GM23338 (cell line): ENCODE measurements around the gene CIPC. TPM values are rescaled to one million over a fixed set of nuclear protein-coding genes. Genes with fewer than 3 reads are reported as not detected.

Source experiments
- ATAC-seq: fragments of 200-7000 bp; cut with Tn5 transposase; 3 replicates; pipeline ENCODE4 v1.9.1; 2020
- DNase-seq: peaks from one replicate; pipeline ENCODE4 v3.0.0-alpha.2; 2015; ENCODE audit warnings: low spot score
- H2AFZ ChIP-seq: fragments of 200-600 bp; sonication (generic); 2 replicates; pipeline ENCODE4 v1.8.0; 2016; ENCODE audit warnings: antibody characterized with exemption, mild to moderate bottlenecking, moderate library complexity
- H3F3A ChIP-seq: fragments of 200-600 bp; sonication (generic); replicated peaks from 2 replicates; pipeline ENCODE4 v1.8.0; 2017; ENCODE audit warnings: antibody characterized with exemption, mixed run types, low read depth
- H3K27ac ChIP-seq: fragments of 200-600 bp; sonication (generic); 2 replicates; pipeline ENCODE4 v1.6.1; 2016; ENCODE audit warnings: low read depth
- H3K27me3 ChIP-seq: fragments of 200-600 bp; sonication (generic); 2 replicates; pipeline ENCODE4 v1.8.0; 2016; ENCODE audit warnings: mild to moderate bottlenecking, mixed run types, moderate library complexity; ENCODE audit not compliant: insufficient read depth
- H3K36me3 ChIP-seq: fragments of 200-600 bp; sonication (generic); 2 replicates; pipeline ENCODE4 v1.8.0; 2016; ENCODE audit warnings: mild to moderate bottlenecking; ENCODE audit not compliant: insufficient read depth
- H3K4me1 ChIP-seq: fragments of 200-600 bp; sonication (generic); 2 replicates; pipeline ENCODE4 v1.8.0; 2016; ENCODE audit warnings: mild to moderate bottlenecking, moderate library complexity; ENCODE audit not compliant: insufficient read depth
- H3K4me2 ChIP-seq: fragments of 200-600 bp; sonication (generic); 2 replicates; pipeline ENCODE4 v1.7.1; 2017; ENCODE audit warnings: mixed run types
- H3K4me3 ChIP-seq: fragments of 200-600 bp; sonication (generic); 2 replicates; pipeline ENCODE4 v1.6.1; 2016; ENCODE audit warnings: mixed run types
- H3K79me2 ChIP-seq: fragments of 200-600 bp; sonication (generic); replicated peaks from 2 replicates; pipeline ENCODE4 v1.8.0; 2017; ENCODE audit warnings: mild to moderate bottlenecking; ENCODE audit not compliant: insufficient read depth
- H3K9me2 ChIP-seq: fragments of 200-600 bp; sonication (generic); 2 replicates; pipeline ENCODE4 v1.8.0; 2017; ENCODE audit not compliant: insufficient read depth
- H4K20me1 ChIP-seq: fragments of 200-600 bp; sonication (generic); replicated peaks from 2 replicates; pipeline ENCODE4 v1.8.0; 2017; ENCODE audit warnings: mild to moderate bottlenecking; ENCODE audit not compliant: insufficient read depth
- H3K27ac Mint-ChIP-seq: 2 replicates; pipeline ENCODE4 v1.8.0; 2020; ENCODE audit warnings: inconsistent platforms, mild to moderate bottlenecking, moderate library complexity, mixed read lengths
- H3K27me3 Mint-ChIP-seq: 3 replicates; pipeline ENCODE4 v1.8.0; 2022; ENCODE audit warnings: low read depth, mild to moderate bottlenecking, moderate library complexity, mixed read lengths, inconsistent platforms; ENCODE audit not compliant: insufficient read depth, poor library complexity
- H3K36me3 Mint-ChIP-seq: 3 replicates; pipeline ENCODE4 v1.8.0; 2021; ENCODE audit warnings: low read depth, mild to moderate bottlenecking, inconsistent platforms, moderate library complexity, mixed read lengths
- H3K4me1 Mint-ChIP-seq: 3 replicates; pipeline ENCODE4 v1.8.0; 2020; ENCODE audit warnings: mild to moderate bottlenecking, inconsistent platforms, mixed read lengths
- H3K4me3 Mint-ChIP-seq: 3 replicates; pipeline ENCODE4 v1.8.0; 2021; ENCODE audit warnings: moderate library complexity, mild to moderate bottlenecking, inconsistent platforms, mixed read lengths
- H3K9me3 Mint-ChIP-seq: 3 replicates; pipeline ENCODE4 v1.8.0; 2020; ENCODE audit warnings: moderate library complexity, mild to moderate bottlenecking, inconsistent platforms, mixed read lengths
- CREB1 ChIP-seq: fragments of 250-450 bp; sonication (Bioruptor Pico); IDR thresholded peaks from 2 replicates; pipeline ENCODE4 v1.5.0; 2020; ENCODE audit warnings: low read depth, mild to moderate bottlenecking, moderate library complexity
- CTCF ChIP-seq, 2 experiments: fragments of 200-600 bp in 1 of 2; sonication (generic) in 1 of 2; conservative IDR thresholded peaks; 2 replicates each; pipeline versions ENCODE4 v1.5.1 to v1.6.1; 2016 to 2017; ENCODE audit warnings: antibody characterized with exemption in 2 of 2, low read depth in 2 of 2, mild to moderate bottlenecking in 2 of 2, moderate library complexity in 1 of 2
- ETS1 ChIP-seq: IDR thresholded peaks from 2 replicates; pipeline ENCODE4 v1.6.1; 2016; ENCODE audit warnings: antibody characterized with exemption
- EZH2 ChIP-seq: fragments of 200-600 bp; sonication (generic); IDR thresholded peaks from one replicate; pipeline ENCODE4 v1.8.0; 2017; ENCODE audit warnings: antibody characterized with exemption, mild to moderate bottlenecking, low read depth; ENCODE audit not compliant: unreplicated experiment
- EZH2phosphoT487 ChIP-seq: fragments of 200-600 bp; sonication (generic); IDR thresholded peaks from one replicate; pipeline ENCODE4 v1.8.1; 2018; ENCODE audit warnings: antibody characterized with exemption; ENCODE audit not compliant: unreplicated experiment
- JUNB ChIP-seq: IDR thresholded peaks from one replicate; pipeline ENCODE4 v1.6.1; 2016; ENCODE audit warnings: antibody characterized with exemption; ENCODE audit not compliant: unreplicated experiment
- NANOG ChIP-seq: IDR thresholded peaks from 2 replicates; pipeline ENCODE4 v1.6.1; 2016; ENCODE audit warnings: antibody characterized with exemption, borderline replicate concordance
- POLR2AphosphoS5 ChIP-seq: IDR thresholded peaks from 2 replicates; pipeline ENCODE4 v1.6.1; 2016; ENCODE audit warnings: antibody characterized with exemption, low read depth
- REST ChIP-seq: IDR thresholded peaks from one replicate; pipeline ENCODE4 v1.6.1; 2018; ENCODE audit warnings: antibody characterized with exemption; ENCODE audit not compliant: unreplicated experiment
- STAT1 ChIP-seq: IDR thresholded peaks from one replicate; pipeline ENCODE4 v1.6.1; 2016; ENCODE audit warnings: antibody characterized with exemption; ENCODE audit not compliant: unreplicated experiment
- ZNF114 ChIP-seq: fragments of 250-450 bp; sonication (Bioruptor Pico); IDR thresholded peaks from 2 replicates; pipeline ENCODE4 v1.5.0; 2020; ENCODE audit warnings: mild to moderate bottlenecking, moderate library complexity
- ZNF331 ChIP-seq: fragments of 250-450 bp; sonication (Bioruptor Pico); IDR thresholded peaks from 2 replicates; pipeline ENCODE4 v1.5.0; 2020; ENCODE audit warnings: low read depth, mild to moderate bottlenecking, moderate library complexity
- polyA plus RNA-seq: library from polyadenylated mRNA; unstranded; fragments of >200 nt; fragmentation: Nextera tagmentation; extraction: Ambion mirVana; gene quantifications from 2 replicates; pipeline ENCODE4 v1.2.1, GENCODE V29; 2016
- total RNA-seq: library from RNA; depleted of rRNA; stranded (reverse); fragments of >200 nt; shearing (Covaris generic); gene quantifications from 2 replicates; pipeline ENCODE4 v1.2.3, GENCODE V29; 2014
- TF ChIP-seq, protein P1 (sequence below): fragments of 250-450 bp; sonication (Bioruptor Pico); IDR thresholded peaks from 2 replicates; pipeline ENCODE4 v1.5.0; 2020; ENCODE audit warnings: mild to moderate bottlenecking, moderate library complexity

The CIPC gene
- total and polyA plus RNA-seq, 2 experiments from 2014 or later, result 8.1 to 36.9 TPM

- TF ChIP-seq EZH2phosphoT487 (no peak), ZNF114 (CRISPR knock-in tag) (no peak), POLR2AphosphoS5 (no peak), REST (no peak), JUNB (no peak), EZH2 (no peak), CREB1 (CRISPR knock-in tag) (no peak), CTCF (conservative IDR thresholded peaks at IDR 0.05; ENCODE audit: low read depth in 2 of 2) (no peak), STAT1 (no peak), NANOG (no peak), ETS1 (no peak), ZNF331 (no peak)
- TF ChIP-seq, protein P1, sequence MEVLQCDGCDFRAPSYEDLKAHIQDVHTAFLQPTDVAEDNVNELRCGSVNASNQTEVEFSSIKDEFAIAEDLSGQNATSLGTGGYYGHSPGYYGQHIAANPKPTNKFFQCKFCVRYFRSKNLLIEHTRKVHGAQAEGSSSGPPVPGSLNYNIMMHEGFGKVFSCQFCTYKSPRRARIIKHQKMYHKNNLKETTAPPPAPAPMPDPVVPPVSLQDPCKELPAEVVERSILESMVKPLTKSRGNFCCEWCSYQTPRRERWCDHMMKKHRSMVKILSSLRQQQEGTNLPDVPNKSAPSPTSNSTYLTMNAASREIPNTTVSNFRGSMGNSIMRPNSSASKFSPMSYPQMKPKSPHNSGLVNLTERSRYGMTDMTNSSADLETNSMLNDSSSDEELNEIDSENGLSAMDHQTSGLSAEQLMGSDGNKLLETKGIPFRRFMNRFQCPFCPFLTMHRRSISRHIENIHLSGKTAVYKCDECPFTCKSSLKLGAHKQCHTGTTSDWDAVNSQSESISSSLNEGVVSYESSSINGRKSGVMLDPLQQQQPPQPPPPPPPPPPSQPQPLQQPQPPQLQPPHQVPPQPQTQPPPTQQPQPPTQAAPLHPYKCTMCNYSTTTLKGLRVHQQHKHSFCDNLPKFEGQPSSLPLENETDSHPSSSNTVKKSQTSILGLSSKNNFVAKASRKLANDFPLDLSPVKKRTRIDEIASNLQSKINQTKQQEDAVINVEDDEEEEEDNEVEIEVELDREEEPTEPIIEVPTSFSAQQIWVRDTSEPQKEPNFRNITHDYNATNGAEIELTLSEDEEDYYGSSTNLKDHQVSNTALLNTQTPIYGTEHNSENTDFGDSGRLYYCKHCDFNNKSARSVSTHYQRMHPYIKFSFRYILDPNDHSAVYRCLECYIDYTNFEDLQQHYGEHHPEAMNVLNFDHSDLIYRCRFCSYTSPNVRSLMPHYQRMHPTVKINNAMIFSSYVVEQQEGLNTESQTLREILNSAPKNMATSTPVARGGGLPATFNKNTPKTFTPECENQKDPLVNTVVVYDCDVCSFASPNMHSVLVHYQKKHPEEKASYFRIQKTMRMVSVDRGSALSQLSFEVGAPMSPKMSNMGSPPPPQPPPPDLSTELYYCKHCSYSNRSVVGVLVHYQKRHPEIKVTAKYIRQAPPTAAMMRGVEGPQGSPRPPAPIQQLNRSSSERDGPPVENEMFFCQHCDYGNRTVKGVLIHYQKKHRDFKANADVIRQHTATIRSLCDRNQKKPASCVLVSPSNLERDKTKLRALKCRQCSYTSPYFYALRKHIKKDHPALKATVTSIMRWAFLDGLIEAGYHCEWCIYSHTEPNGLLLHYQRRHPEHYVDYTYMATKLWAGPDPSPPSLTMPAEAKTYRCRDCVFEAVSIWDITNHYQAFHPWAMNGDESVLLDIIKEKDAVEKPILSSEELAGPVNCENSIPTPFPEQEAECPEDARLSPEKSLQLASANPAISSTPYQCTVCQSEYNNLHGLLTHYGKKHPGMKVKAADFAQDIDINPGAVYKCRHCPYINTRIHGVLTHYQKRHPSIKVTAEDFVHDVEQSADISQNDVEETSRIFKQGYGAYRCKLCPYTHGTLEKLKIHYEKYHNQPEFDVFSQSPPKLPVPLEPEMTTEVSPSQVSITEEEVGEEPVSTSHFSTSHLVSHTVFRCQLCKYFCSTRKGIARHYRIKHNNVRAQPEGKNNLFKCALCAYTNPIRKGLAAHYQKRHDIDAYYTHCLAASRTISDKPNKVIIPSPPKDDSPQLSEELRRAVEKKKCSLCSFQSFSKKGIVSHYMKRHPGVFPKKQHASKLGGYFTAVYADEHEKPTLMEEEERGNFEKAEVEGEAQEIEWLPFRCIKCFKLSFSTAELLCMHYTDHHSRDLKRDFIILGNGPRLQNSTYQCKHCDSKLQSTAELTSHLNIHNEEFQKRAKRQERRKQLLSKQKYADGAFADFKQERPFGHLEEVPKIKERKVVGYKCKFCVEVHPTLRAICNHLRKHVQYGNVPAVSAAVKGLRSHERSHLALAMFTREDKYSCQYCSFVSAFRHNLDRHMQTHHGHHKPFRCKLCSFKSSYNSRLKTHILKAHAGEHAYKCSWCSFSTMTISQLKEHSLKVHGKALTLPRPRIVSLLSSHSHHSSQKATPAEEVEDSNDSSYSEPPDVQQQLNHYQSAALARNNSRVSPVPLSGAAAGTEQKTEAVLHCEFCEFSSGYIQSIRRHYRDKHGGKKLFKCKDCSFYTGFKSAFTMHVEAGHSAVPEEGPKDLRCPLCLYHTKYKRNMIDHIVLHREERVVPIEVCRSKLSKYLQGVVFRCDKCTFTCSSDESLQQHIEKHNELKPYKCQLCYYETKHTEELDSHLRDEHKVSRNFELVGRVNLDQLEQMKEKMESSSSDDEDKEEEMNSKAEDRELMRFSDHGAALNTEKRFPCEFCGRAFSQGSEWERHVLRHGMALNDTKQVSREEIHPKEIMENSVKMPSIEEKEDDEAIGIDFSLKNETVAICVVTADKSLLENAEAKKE, result no peak
- H3K79me2 ChIP-seq, result no peaks in the 10 kb centered on the region; the same call in 1 of the 2 replicates
- Mint-ChIP-seq H3K27me3 (peaks cover 2% of the 10 kb centered on the region), H3K4me1 (peaks cover 36% of the 10 kb centered on the region), H3K27ac (peak overlapping the region; percentile 47; the same call in 1 of the 2 replicates), H3K36me3 (peaks cover 33% of the 10 kb centered on the region), H3K9me3 (no peaks in the 10 kb centered on the region), H3K4me3 (no peak overlapping the region)
- H2AFZ ChIP-seq, result no peak overlapping the region
- H3K4me3 ChIP-seq, result no peak overlapping the region
- no peak overlapping the region for H3K27ac ChIP-seq
- peaks cover 19% of the 10 kb centered on the region for H3K36me3 ChIP-seq
- H4K20me1 ChIP-seq, result no peaks in the 10 kb centered on the region; the same call in 1 of the 2 replicates
- peaks cover 24% of the 10 kb centered on the region for H3K4me1 ChIP-seq
- peaks cover 11% of the 10 kb centered on the region; the same call in 1 of the 2 replicates for H3F3A ChIP-seq
- H3K27me3 ChIP-seq, result no peaks in the 10 kb centered on the region
- no peaks in the 10 kb centered on the region for H3K9me2 ChIP-seq
- no peak overlapping the region for H3K4me2 ChIP-seq
- ATAC-seq (no peak), DNase-seq (no peak)
Observed at GRCh38 chr14:77114609-77115008, 16.6 kb downstream of the CIPC start.
